Lung microvascular endothelial cell (primary cell): ENCODE results near the gene RPS6KA5. TPM values are rescaled to one million over a fixed set of nuclear protein-coding genes. Genes with fewer than 3 reads are reported as not detected.
"Not testable (repeated sequence)": the region's sequence is repeated elsewhere in the genome, so short reads cannot be mapped to it uniquely, and the experiment has no call there.

ENCODE experiments used
- DNase-seq, 2 donors: peaks; one replicate each; pipeline versions ENCODE4 v3.0.0 to v3.0.0-alpha.2; 2010; ENCODE audit warnings: low read depth in 2 of 2
- total RNA-seq: library from RNA; depleted of rRNA; stranded (reverse); fragments of >200 nt; gene quantifications from 2 replicates; pipeline ENCODE4 v1.2.1, GENCODE V29; 2014

Gene RPS6KA5
- total RNA-seq, 1 donor from 2014 or later = 1.2 TPM

DNA sequence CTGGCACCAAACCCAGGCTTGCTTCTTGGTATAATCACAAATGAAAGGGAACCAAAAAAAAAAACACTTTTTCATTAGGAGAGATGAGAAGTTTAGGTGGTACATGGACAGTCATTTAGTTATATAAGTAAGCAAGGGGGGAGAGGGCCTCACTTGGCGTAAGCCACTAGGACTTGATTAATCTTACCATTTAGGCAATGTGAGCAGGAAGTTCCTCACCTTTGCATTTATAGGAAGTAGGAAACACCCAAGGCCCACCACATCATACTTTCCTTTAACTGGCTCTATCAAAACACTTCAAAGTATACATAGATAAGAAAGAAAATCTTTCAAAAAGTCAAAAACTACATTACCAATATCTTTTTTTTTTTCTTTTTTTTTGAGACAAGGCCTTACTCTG lies 6.7 kb upstream of the RPS6KA5 start:
- DNase-seq = no peak

DNA sequence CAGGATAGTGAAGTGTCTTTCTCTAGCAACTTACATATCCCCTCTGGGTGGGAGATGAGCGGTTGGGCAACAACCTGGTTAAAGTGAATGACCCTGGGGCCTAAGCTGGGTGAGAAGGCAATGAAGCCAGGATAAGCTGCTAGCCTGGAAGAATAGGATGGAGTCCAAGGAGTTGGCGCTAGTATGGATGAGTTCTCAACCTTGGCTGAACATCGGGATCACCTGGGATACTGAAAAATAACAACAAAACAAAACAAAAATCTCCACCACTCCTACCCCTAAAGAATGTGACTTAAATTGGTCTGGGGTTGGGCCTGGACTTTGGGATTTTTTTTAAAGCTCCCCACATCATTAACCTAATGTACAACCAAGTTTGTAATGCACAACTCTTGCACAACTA lies 4.8 kb upstream of the RPS6KA5 start:
- no peak for DNase-seq

DNA sequence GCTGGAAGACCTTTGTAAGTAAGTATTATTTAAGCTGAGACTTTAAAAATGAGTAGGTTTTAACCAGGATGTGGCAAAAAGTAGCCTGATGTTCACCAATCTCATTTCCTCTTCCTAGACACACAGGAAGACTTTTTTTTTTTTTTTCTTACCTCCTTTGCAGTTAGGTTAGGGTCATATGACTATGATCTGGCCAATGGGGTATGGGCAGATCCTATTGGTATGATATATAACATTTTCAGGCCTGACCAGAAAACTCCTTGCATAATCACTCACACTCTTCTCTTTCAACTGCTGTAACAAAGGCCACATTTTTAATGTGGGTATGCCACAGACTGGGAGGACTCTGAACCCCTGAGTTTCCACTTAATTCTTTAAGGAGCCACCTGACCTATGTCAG lies 2.7 kb upstream of the RPS6KA5 start:
- peak in 1 of 2 donors; percentile 6 for DNase-seq

DNA sequence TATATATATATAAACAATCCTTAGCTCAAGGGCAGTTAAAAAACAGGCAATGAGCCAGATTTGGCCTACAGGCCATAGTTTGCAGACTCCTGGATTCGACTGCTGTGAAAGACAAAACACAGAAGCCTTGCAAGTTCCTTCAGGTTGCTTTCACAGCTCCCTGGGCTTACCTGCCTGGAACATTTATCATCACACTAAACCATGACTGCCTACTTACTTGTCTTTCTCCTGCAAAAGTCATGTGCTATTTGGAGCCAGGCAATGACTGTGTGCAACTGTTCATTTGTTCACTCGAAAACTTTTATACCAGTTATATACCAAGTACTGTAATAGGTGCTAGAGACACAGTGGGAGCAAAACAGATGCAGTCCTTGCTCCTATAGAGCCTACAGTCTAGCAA lies 2.2 kb upstream of the RPS6KA5 start:
- DNase-seq = no peak

DNA sequence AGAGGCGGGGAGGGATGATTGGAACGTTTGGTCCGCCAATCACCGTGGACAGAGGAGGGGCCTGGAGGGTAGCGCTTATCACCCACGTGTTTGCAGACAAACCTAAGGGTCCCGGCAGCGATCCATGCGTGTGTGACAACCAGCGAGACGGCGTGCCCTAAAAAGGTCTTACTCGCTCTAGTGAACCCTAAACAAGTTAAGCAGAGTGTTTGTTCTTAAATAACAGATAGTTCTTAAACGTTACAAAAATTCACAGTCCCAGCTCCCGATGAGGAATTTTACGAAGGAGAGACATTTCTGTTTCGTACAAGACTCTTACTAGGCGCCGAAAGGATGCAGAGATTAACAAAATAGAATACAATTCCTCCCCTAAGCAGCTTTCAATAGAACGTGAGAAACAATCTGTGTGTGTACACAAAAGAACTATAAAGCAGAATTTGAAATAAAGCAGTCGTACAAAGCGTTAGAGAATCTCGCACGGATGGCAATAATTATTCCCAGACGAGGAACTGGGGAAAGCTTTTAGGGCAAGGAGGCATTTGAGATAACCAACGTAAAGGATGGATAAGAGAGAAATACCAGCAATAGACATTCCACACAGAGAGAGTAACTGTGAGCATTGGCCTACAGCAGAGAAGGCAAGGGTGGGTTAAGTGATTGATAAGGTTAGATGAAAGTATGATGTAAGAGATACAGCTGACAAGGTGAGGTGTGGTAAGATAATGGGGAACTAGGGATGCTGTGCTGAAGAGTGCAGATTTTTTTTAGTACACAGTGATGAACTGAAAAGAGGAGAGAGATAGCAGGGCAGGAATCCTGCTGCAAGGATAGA lies 831 bp upstream of the RPS6KA5 start:
- no peak for DNase-seq

DNA sequence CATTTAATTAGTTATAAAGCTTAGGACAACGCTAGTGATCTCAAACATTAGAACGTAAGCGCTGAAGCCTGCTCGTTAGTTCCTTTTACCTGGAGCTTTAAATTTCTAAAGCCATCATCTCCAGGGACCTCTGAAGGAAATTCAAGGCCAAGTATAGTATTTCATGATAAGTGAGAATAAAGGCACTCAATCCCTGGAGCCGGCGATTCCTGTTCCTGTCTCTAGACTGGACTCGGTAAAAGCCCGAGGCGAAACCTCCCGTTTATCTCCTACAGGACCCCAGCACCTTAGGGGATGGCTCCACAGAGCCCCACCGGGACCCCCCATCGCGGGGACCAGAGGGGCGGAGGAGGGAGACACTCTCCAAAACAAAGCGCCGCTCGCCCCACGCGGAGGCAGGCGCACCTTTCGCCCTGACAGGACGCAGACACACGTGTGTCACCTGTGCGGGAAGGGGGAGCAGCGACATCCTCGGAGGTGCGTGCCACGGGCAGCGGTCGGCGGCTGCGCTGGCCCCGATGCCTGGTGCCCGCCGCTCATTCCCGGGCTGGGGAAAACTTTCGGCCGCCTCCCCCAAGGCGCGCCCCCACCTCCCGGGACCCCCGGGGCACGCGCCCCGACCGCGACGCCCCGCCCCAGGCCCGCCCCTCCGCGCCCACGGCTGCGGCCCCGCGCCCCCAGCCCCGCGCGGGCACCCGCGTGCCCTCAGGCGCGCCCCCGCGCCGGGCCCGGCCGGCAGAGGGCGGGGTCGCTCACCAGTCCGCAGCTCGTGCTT lies 678 bp downstream of the RPS6KA5 start:
- peak; percentile 7 to 35 for DNase-seq

DNA sequence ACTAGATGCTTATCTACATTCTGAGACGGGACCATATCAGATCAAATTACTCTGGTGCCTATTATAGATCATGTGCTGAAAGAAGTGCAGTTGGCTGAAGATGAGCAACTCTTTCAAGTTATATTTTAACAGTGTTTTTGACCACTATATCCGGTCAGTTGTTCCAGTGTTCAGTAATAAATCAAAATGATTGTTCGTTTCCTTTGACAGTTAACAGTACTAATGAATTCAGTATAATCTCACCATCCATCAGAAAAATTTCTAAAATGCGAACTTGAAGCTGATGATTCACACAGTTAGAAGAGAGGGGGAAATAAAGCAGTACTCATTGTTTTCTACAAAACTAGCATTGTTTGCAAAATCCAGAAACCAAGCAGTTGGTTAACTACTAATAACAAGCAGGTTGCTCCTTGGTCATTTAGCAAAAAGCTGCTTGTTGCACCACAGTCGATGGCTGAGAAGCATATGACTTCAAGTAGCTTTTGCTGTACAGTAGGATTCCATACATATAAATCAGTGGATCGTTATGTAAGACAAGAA lies 2.3 kb downstream of the RPS6KA5 start:
- DNase-seq = peak; percentile 44 to 71

DNA sequence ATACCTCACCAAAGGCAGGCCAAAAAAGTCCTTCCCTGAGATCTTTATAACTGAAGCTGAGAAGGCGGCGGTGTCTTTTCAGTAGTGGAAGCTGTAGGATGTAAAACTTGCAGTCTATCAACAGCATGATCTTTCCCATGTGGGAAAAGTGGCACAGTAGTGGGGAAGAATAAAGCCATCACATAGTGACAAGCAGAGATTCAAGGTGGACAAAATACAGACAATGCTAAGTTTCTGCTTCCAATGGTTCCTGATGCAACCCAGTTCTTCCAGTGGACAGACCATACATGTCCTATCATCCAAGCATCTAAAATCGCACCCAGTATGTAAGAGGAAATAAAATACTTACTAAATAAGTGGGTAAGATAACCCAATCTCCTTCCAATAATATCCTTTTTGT lies 4.1 kb downstream of the RPS6KA5 start:
- DNase-seq = no peak

DNA sequence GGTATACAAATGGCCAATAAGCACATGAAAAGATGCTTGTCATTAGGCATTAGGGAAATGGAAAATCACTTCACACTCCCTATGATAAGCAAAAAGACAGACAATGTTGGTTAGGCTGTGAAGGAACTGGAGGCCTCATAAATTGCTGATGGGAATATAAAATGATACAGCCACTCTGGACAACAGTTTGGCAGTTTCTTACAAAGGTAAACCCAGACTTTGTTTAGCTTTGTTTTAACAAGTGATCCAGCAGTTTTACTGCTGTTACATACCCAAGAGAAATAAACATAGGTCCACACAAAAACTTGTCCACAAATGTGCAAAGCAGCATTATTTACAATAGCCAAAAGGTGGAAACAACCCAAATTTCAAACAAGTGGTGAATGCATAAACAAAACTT lies 5.4 kb downstream of the RPS6KA5 start:
- DNase-seq = no peak

DNA sequence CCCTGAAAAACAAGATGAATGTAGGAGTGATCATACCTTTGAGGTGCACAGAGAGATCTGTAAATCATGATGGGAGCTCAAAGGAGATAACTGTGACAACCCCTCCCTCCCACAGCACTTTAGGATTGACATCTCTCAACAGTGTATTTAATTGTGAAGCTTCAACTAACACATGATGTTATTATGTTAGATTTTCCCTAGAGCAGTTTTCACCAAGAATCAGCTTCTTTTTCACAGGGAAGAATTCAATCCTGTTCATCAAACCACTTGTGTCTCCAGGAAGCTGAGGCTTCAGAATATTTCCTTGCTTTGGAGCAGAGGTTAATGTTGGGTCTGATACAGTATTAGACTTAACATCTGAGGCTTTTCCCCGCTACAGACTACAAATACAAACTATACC lies 11.8 kb downstream of the RPS6KA5 start:
- DNase-seq = no peak

DNA sequence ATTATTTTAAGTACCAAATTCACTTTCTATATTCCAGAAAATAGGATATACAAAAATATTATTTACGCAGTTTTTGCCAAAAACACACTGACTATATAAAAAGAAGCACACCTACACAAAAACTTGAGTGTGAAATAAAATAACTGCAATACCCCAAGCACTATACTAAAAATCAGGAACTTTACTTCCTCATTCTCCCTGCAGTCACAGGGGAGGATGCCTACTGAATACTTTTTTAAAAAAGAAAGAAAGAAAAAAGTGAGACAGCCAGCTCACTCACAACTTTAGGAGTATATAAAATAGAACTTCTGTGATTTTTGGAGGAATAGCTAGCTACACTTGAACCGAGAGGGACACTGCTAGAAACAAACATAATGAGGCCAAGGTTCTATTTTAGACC lies 12.2 kb downstream of the RPS6KA5 start:
- DNase-seq = no peak

DNA sequence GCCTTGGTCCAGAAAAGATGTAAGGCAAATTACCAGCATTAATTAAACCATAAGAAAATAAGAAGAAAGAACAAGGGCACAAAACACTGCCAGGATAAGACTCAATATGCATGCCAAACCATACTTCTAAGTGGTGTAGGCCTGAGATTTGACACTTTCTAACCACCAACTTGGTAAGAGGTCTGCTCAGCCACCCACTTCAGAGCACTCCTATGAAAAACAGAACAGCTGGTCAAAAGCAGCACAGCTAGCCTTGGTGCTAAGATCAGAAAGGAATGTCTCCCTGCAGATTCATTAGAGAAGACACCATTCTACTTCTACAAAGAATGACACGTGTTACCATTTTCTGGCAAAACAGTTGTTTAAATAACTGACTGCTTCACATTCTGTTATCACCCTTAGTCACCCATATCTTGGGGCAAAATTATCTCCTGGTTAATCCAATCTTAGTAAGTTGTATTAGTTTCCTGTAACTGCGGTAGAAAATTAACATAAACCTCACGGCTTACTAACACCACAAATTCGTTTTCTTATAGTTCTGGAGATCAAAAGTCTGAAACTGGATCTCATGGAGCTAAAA lies 13.2 kb downstream of the RPS6KA5 start:
- no peak for DNase-seq

DNA sequence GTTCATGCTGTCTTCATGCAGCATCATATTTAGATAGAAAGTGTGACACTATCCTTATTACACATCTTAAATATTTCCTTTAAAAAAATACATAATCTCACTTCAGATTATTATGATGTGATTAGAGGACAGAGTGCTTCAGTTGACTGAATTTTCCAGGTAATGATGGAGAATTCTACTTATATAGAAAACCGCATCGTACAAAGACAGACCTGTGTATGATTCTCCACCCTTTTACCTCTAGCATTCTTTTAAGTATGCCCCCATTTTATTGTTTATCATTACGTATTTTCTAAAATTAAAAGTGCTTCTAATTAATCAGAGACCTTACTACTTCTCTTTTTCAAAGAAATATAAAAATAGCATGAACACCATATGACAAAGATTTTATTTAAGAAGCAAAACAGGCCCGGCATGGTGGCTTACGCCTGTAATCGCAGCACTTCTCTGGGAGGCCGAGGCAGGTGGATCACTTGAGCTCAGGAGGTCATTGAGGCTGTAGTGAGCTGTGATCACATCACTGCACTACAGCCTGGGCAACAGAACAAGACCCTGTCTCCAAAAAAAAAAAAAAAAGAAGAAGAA lies 13.9 kb downstream of the RPS6KA5 start:
- DNase-seq = no peak

DNA sequence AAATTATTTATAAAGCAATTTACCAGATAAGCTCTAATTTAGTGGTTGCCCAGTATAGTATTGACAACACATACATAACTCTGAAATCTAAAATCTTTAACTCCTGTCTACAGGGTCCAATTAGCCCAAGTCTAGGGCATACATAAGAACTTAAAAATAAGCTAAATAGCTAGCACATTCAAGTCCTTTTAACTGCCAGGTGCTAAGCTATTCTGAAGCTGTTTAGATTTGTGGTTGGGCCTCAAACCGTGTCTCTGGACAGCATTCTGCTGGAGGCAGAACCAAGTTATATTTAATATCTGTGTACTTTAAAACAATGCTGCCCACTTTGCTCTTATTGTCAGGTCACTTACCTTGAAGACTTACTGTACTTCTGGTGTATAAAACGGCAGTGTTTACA lies 19.0 kb downstream of the RPS6KA5 start:
- no peak for DNase-seq

DNA sequence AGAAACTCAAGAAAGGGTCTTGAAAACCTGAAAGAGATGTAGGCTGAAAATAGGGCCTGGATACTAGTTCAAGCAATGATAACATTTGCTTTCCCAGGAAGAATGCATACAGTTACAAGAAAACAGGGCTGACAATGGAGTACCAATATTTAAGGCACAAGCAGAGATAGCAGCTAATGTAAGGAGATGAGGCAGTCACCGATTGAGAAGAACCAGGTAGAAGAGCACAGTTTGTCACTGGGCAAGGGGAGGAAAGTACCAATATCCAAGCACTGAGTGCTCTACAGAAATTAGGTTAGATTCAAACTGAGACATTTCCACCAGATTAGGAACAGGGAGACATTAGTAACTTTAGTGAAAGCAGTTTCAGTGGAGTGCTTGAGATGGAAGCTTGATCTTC lies 19.9 kb downstream of the RPS6KA5 start:
- no peak for DNase-seq

DNA sequence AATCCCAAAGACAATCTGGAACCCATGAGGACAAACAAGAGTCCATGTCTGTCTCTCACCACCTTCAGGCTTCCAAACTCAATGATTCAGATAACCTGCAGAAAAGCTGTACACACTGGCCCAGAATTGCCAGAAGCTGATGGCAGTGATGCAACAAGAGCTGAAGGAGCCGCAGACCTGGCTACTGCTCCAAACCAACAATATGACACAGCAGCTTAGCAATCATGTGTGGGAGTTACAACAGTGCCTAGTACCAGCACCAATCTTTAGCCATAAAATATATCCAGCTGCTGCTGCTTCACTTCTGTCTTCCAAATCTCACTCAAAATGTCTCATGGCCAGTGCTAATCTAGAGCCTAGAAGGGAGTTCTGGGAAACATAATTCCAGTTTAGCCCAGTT lies 22.0 kb downstream of the RPS6KA5 start:
- no peak for DNase-seq

DNA sequence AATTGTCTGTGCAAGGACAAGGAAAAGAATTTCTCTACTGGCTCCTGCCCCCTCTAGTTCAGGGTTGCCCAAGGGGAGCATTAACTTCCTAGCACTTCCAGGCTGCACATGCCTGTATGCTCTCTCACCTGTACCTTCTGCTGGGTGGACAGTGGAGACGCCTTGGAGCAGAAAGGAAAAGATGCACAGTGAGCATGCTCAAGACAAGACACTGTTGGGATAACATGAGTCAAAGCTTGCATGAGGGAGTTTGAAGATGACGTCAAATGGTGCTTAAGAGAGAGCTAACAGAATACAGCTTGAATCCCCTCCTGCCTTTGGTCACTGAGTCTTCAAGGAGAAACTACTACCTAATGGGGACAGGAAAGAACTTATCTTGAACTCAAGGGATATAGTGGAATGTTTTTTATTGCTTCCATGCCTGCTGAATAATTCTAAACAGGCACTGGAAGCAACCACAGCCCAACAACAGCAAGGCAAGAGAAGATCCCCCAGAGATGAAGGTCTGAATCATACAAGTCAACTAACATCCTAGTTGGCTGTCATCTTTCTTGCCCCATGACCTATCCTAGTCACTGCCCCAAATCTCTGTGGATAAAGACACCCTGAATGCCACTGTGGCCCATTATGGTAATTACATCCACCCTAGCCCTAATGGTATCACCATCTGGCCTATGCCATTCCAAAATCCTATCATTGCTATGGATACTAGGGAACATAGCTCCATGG lies 23.5 kb downstream of the RPS6KA5 start:
- DNase-seq = no peak

DNA sequence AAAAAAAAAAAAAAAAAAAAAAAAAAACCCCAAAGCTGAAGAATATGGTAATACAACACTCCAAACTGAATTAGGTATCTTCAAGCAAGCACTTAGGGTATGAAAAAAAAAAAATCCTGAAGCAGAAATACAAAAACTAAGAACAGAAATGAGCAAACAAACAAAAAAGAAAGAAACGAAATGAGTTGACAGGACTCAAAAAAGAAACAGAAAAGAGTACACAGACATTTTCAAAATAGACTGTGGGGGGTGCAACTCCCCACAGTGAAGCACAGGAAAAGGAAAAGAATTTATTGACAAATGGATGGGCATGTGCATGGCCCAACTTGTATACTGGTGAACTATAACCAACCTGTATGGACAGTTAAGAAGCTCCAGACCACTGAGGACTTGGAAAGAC lies 24.6 kb downstream of the RPS6KA5 start:
- DNase-seq = no peak

DNA sequence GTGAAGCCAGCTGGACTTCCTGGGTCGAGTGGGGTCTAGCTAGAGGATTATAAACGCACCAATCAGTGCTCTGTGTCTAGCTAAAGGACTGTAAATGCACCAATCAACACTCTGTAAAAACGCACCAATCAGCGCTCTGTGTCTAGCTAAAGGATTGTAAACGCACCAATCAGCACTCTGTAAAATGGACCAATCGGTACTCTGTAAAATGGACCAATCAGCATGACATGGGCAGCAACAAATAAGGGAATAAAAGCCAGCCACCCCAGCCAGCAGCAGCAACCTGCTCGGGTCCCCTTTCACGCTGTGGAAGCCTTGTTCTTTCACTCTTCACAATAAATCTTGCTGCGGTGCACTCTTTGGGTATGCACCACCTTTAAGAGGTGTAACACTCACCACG lies 26.1 kb downstream of the RPS6KA5 start:
- DNase-seq = not testable (repeated sequence)

DNA sequence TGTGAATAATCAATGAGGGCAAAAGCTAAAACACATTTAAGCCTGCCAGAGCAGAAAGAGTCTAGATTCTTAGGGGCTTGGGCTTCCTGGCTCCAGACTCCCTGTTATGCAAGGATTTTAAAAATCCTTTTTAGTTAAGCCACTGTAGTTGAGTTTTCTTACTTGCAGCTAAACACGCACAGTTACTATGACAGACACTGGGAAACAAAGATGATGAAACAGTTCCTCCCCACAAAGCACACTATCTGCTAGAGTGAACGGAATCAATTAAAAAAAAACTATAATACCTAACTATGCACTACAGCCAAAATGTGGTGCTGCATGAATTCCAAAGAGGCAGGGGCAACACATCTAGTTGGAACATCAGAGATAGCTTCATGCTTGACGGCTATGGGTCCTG lies 28.2 kb downstream of the RPS6KA5 start:
- no peak for DNase-seq

DNA sequence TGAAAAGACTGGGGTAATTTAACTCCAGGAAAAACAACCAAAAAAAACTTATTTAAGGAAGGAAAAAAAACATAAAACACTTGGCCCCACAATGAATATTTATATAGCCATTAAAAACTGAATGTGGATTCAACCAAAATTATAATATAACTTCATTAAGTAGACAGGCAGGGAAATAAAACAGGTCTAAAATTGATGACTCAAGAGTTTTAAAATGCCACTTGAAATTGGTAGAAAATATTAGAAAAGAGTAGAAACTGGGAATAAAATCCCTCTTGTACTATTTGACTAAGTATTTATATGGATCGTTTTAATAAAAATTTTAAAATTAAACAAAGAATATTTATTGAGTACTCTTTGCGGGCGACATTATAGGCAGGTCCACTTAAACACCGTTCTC lies 28.8 kb downstream of the RPS6KA5 start:
- no peak for DNase-seq
